GM18519 (cell line): Measurements from ENCODE around the gene ARMC10.
"Not testable (repeated sequence)": the region's sequence is repeated elsewhere in the genome, so short reads cannot be mapped to it uniquely, and the experiment has no call there.

ENCODE experiments used
- ATAC-seq: cut with Tn5 transposase; IDR thresholded peaks from one replicate; pipeline ENCODE4 v1.9.1; 2021; ENCODE audit warnings: mild to moderate bottlenecking, moderate library complexity; ENCODE audit not compliant: unreplicated experiment, low FRiP score

Gene ARMC10

GRCh38 chr7:103077318-103077717 is 2.4 kb downstream of the ARMC10 start:
- ATAC-seq = no peak

GRCh38 chr7:103078226-103078625 is 3.3 kb downstream of the ARMC10 start:
- not testable (repeated sequence) for ATAC-seq

GRCh38 chr7:103079836-103080235 is 4.9 kb downstream of the ARMC10 start:
- ATAC-seq = no peak

- no peak for ATAC-seq
These were observed 6.0 kb downstream of the ARMC10 start for GRCh38 chr7:103080923-103081322.

- no peak for ATAC-seq
These were observed 7.6 kb downstream of the ARMC10 start for GRCh38 chr7:103082497-103082896.

GRCh38 chr7:103083210-103083609 is 8.3 kb downstream of the ARMC10 start:
- no peak for ATAC-seq

- ATAC-seq = not testable (repeated sequence)
These were observed 17.4 kb downstream of the ARMC10 start for GRCh38 chr7:103092321-103092720.

GRCh38 chr7:103093429-103093828 is 18.5 kb downstream of the ARMC10 start:
- ATAC-seq = no peak

GRCh38 chr7:103094102-103094501 is 19.2 kb downstream of the ARMC10 start:
- ATAC-seq = no peak

- ATAC-seq = not testable (repeated sequence)
These were observed 20.6 kb downstream of the ARMC10 start for GRCh38 chr7:103095558-103095957.

GRCh38 chr7:103097041-103097440 is 22.1 kb downstream of the ARMC10 start:
- no peak for ATAC-seq

- no peak for ATAC-seq
These were observed 25.4 kb downstream of the ARMC10 start for GRCh38 chr7:103100348-103100747.

GRCh38 chr7:103101543-103101942 is 26.6 kb downstream of the ARMC10 start:
- ATAC-seq = no peak

- ATAC-seq = no peak
These were observed 31.2 kb downstream of the ARMC10 start for GRCh38 chr7:103106005-103106702.

GRCh38 chr7:103106703-103107070 is 31.7 kb downstream of the ARMC10 start:
- not testable (repeated sequence) for ATAC-seq

- no peak for ATAC-seq
These were observed 38.2 kb downstream of the ARMC10 start for GRCh38 chr7:103113164-103113563.

- ATAC-seq = no peak
These were observed 39.7 kb downstream of the ARMC10 start for GRCh38 chr7:103114576-103115008.

- ATAC-seq = no peak
These were observed 40.8 kb downstream of the ARMC10 start for GRCh38 chr7:103115771-103116170.

- ATAC-seq = no peak
These were observed 41.6 kb downstream of the ARMC10 start for GRCh38 chr7:103116511-103116910.

- no peak for ATAC-seq
These were observed 42.1 kb downstream of the ARMC10 start for GRCh38 chr7:103116991-103117390.

GRCh38 chr7:103117465-103117864 is 42.5 kb downstream of the ARMC10 start:
- no peak for ATAC-seq

- ATAC-seq = no peak
These were observed 44.9 kb downstream of the ARMC10 start for GRCh38 chr7:103119791-103120291.
